Ovary (tissue), 3 donors: Measurements from ENCODE around the gene ACSL3.

Experiments used
- CTCF ChIP-seq, 3 donors: fragments of 450-650 bp in 2 of 3; fragments of 200-600 bp in 1 of 3; IDR thresholded peaks; one replicate each; pipeline versions ENCODE4 v1.5.1 to v1.8.0; 2016 to 2022; ENCODE audit warnings: antibody characterized with exemption in 3 of 3, mild to moderate bottlenecking in 1 of 3
- POLR2A ChIP-seq: fragments of 450-650 bp; IDR thresholded peaks from one replicate; pipeline ENCODE4 v1.6.1; 2017; ENCODE audit warnings: antibody characterized with exemption, mild to moderate bottlenecking, moderate library complexity
- donor health status: DM: no; HTN: no; CAD: no.

GRCh38 chr2:222892321-222892720 is 31.5 kb downstream of the ACSL3 start:
- TF ChIP-seq CTCF (IDR thresholded peaks at IDR 0.05): no peak
- TF ChIP-seq POLR2A: no peak
